K562 (cell line): ENCODE measurements around the gene CRLF1. TPM values are rescaled to one million over a fixed set of nuclear protein-coding genes. Genes with fewer than 3 reads are reported as not detected.
A peak's percentile ranks its signal among the peaks of the same experiment; 100 is the strongest.

Source experiments
- ATAC-seq: fragments of 200-7000 bp; cut with Tn5 transposase; 3 replicates; pipeline ENCODE4 v1.9.1; 2020; ENCODE audit warnings: moderate library complexity
- BruUV-seq: library from RNA; stranded (reverse); fragments of 400-500 nt; replicated peaks from 2 replicates; lab custom pipeline; 2021; lab: Mats Ljungman, UMichigan
- CTCF ChIA-PET: fragments of 300-600 bp; formaldehyde crosslinking; extraction: SDS; loops from one replicate; lab custom pipeline; 2021; ENCODE audit warnings: low intra/inter-chr PET ratio; lab: Yijun Ruan, JAX
- POLR2A ChIA-PET: fragments of 300-600, 350-650 bp; sonication (Branson Sonifier 250); formaldehyde crosslinking; extraction: SDS; loops from one replicate; lab custom pipeline; 2021; ENCODE audit warnings: antibody characterized with exemption, inconsistent platforms; lab: Yijun Ruan, JAX
- DNase-seq, 4 experiments: peaks; one replicate each; pipeline versions ENCODE4 v3.0.0 to v3.0.0-alpha.2; 2011 to 2018; ENCODE audit warnings: low spot score in 3 of 4, mixed read lengths in 3 of 4; ENCODE audit errors: extremely low read depth in 1 of 4
- FAIRE-seq: peaks from 2 replicates; lab custom pipeline; 2011; peaks lifted over from hg19 to GRCh38; lab: Jason Lieb, UNC
- H2AFZ ChIP-seq: 2 replicates; pipeline ENCODE4 v1.6.0; 2011; ENCODE audit warnings: low read depth, low read length, control low read depth, inconsistent platforms
- H3K27ac ChIP-seq: fragments of 200-600 bp; 3 replicates; pipeline ENCODE4 v1.8.0; 2011; ENCODE audit warnings: low read depth, mild to moderate bottlenecking, control low read depth, inconsistent platforms, low read length, moderate library complexity, mixed read lengths; ENCODE audit errors: extremely low read depth
- H3K27me3 ChIP-seq, 2 experiments: fragments of 300-600 bp in 1 of 2; 2 replicates in 1 of 2; 3 replicates in 1 of 2; pipeline versions ENCODE4 v1.6.0 to v1.8.0; 2011; ENCODE audit warnings: inconsistent platforms in 2 of 2, low read length in 2 of 2, mild to moderate bottlenecking in 1 of 2, mixed read lengths in 1 of 2, moderate library complexity in 1 of 2; ENCODE audit not compliant: control insufficient read depth in 2 of 2, insufficient read depth in 2 of 2
- H3K36me3 ChIP-seq: fragments of 300-600 bp; 3 replicates; pipeline ENCODE4 v1.8.0; 2011; ENCODE audit warnings: mild to moderate bottlenecking, low read length, inconsistent platforms; ENCODE audit not compliant: control insufficient read depth, insufficient read depth
- H3K4me1 ChIP-seq, 2 experiments: fragments of 200-600 bp in 1 of 2; replicated peaks in 1 of 2; 2 replicates in 1 of 2; 3 replicates in 1 of 2; pipeline versions ENCODE4 v1.5.1 to v1.8.0; 2011; ENCODE audit warnings: inconsistent platforms in 2 of 2, low read length in 2 of 2, mild to moderate bottlenecking in 1 of 2, mixed read lengths in 1 of 2, moderate library complexity in 1 of 2; ENCODE audit not compliant: control insufficient read depth in 2 of 2, insufficient read depth in 2 of 2
- H3K4me2 ChIP-seq: 2 replicates; pipeline ENCODE4 v1.6.1; 2011; ENCODE audit warnings: low read length, control low read depth, inconsistent platforms, mixed read lengths; ENCODE audit not compliant: insufficient read depth
- H3K4me3 ChIP-seq: fragments of 200-600 bp; sonication (generic), shearing (Covaris generic); 2 replicates; pipeline ENCODE4 v1.5.1; 2016; ENCODE audit warnings: control low read depth, inconsistent platforms
- H3K79me2 ChIP-seq: fragments of 200-600 bp; 3 replicates; pipeline ENCODE4 v1.8.0; 2011; ENCODE audit warnings: low read length, inconsistent platforms; ENCODE audit not compliant: control insufficient read depth, insufficient read depth
- H3K9ac ChIP-seq, 2 experiments: 2 replicates each; pipeline versions ENCODE4 v1.6.0 to v1.6.1; 2011; ENCODE audit warnings: low read depth in 2 of 2, low read length in 2 of 2, control low read depth in 1 of 2, inconsistent platforms in 1 of 2, mild to moderate bottlenecking in 1 of 2, mixed read lengths in 1 of 2; ENCODE audit not compliant: insufficient read depth in 1 of 2
- H3K9me1 ChIP-seq: one replicate; pipeline ENCODE4 v1.6.0; 2011; ENCODE audit warnings: inconsistent platforms, mild to moderate bottlenecking, low read length, moderate library complexity; ENCODE audit not compliant: control insufficient read depth, insufficient read depth
- H3K9me3 ChIP-seq: replicated peaks from 2 replicates; pipeline ENCODE4 v1.5.1; 2011; ENCODE audit warnings: low read depth, low read length, inconsistent platforms; ENCODE audit not compliant: control insufficient read depth, insufficient read depth
- H4K20me1 ChIP-seq: replicated peaks from 2 replicates; pipeline ENCODE4 v1.6.1; 2011; ENCODE audit warnings: low read length, inconsistent platforms, mixed read lengths; ENCODE audit not compliant: control insufficient read depth, insufficient read depth
- ATF3 ChIP-seq, 2 experiments: fragments of 450-650 bp in 1 of 2; sonication (generic) in 1 of 2; formaldehyde crosslinking in 1 of 2; IDR thresholded peaks in 1 of 2; conservative IDR thresholded peaks in 1 of 2; 2 replicates each; pipeline versions ENCODE4 v1.6.1 to v1.8.1; 2016 to 2023; ENCODE audit warnings: mild to moderate bottlenecking in 2 of 2, moderate library complexity in 2 of 2, inconsistent platforms in 1 of 2, missing genetic modification reagents in 1 of 2
- BRD9 ChIP-seq: fragments of 450-650 bp; IDR thresholded peaks from 2 replicates; pipeline ENCODE4 v1.6.1; 2018; ENCODE audit warnings: low read depth; ENCODE audit not compliant: partially characterized antibody
- E2F4 ChIP-seq: sonication (generic); formaldehyde crosslinking; IDR thresholded peaks from 2 replicates; pipeline ENCODE4 v1.8.0; 2022; ENCODE audit warnings: mild to moderate bottlenecking, low read depth, missing genetic modification reagents
- ERF ChIP-seq: fragments of 450-650 bp; formaldehyde crosslinking; IDR thresholded peaks from 2 replicates; pipeline ENCODE4 v1.4.0; 2020; ENCODE audit warnings: mild to moderate bottlenecking, mixed read lengths
- HNRNPLL ChIP-seq: fragments of 200-400 bp; formaldehyde crosslinking; IDR thresholded peaks from 2 replicates; pipeline ENCODE4 v1.6.1; 2017; ENCODE audit warnings: low read length, low read depth, mild to moderate bottlenecking; ENCODE audit not compliant: poor library complexity, severe bottlenecking
- KDM5B ChIP-seq: fragments of 200-600 bp; sonication (generic); IDR thresholded peaks from 2 replicates; pipeline ENCODE4 v1.6.1; 2012; ENCODE audit warnings: low read depth, mild to moderate bottlenecking, moderate library complexity, low read length, control low read depth, inconsistent platforms; ENCODE audit not compliant: insufficient replicate concordance
- LCOR ChIP-seq: sonication (generic); formaldehyde crosslinking; IDR thresholded peaks from 2 replicates; pipeline ENCODE4 v1.8.0; 2022; ENCODE audit warnings: mild to moderate bottlenecking, missing genetic modification reagents
- VEZF1 ChIP-seq: fragments of 200-800 bp; sonication (Bioruptor generic); IDR thresholded peaks from 2 replicates; pipeline ENCODE4 v1.6.1; 2017; ENCODE audit warnings: missing genetic modification characterization, missing compliant biosample characterization
- ZBTB8A ChIP-seq: fragments of 450-650 bp; IDR thresholded peaks from 2 replicates; pipeline ENCODE4 v1.6.1; 2018; ENCODE audit warnings: mild to moderate bottlenecking, moderate library complexity; ENCODE audit not compliant: partially characterized antibody
- WGBS: fragments of 100-300 bp; shearing (Covaris generic); methylation state at CpG from one replicate; pipeline ENCODE4 v1.1.6; 2016; ENCODE audit warnings: low coverage, mixed read lengths; ENCODE audit not compliant: insufficient coverage; ENCODE audit errors: missing lambda C conversion rate; 5-methylcytosine and 5-hydroxymethylcytosine counted together
- in situ Hi-C: fragments of 300-500 bp; cut with MboI; formaldehyde crosslinking; loops from 4 replicates; pipeline ENCODE4 v1.15.0; 2018; ENCODE audit warnings: inconsistent platforms, mixed read lengths
- intact Hi-C: fragments of 100-400 bp; cut with micrococcal nuclease; formaldehyde crosslinking; loops from 2 replicates; pipeline ENCODE4 v1.14.2; 2022
- polyA plus RNA-seq, 8 experiments: library from polyadenylated mRNA; depleted of rRNA in 4 of 8; stranded (reverse) in 5 of 8; unstranded in 3 of 8; fragments of >200 nt; fragmentation: Nextera tagmentation in 2 of 8; fragmentation: Illumina TruSeq in 1 of 8; extraction: Ambion mirVana in 2 of 8; extraction: Trizol in 1 of 8; gene quantifications; 2 replicates each; pipeline versions ENCODE4 v1.2.1 to v1.2.3, GENCODE V29; 2011 to 2014; ENCODE audit warnings: inconsistent platforms in 1 of 8, missing spikeins in 1 of 8
- total RNA-seq, 7 experiments: library from RNA; depleted of rRNA in 6 of 7; stranded (reverse); fragments of >200 nt in 6 of 7; fragmentation: Illumina TruSeq in 2 of 7; extraction: Trizol in 2 of 7; gene quantifications; 2 replicates each; pipeline versions ENCODE4 v1.2.1 to v1.2.3, GENCODE V29; 2011 to 2021; ENCODE audit warnings: low replicate concordance in 1 of 7

The CRLF1 gene
- total and polyA plus RNA-seq, 9 of the 15 experiments (the other 6 are each of a cell fraction or from before 2014, with no cell fraction given), result 0.85 to 3.6 (median 1.7) TPM

GRCh38 chr19:18611327-18612050, 4.9 kb upstream of the CRLF1 start:
- ATAC-seq, result peak; percentile 54
- no peaks in the 10 kb centered on the region for H3K79me2 ChIP-seq
- no peak overlapping the region for H3K4me2 ChIP-seq
- no peaks in the 10 kb centered on the region for H3K9me1 ChIP-seq
- intact Hi-C loops, result no loop called here
- ChIA-PET CTCF (no interaction called here), POLR2A (interaction anchor here (1.0 to 1.2 kb wide), 2 partner anchors 20 to 308 kb away, joined by 3 read pairs; partner anchors contain the start of genes COPE and DDX49)
- DNase-seq, result peak in 3 of 4 experiments; percentile 44 to 75 (median 71)
- no peaks in the 10 kb centered on the region for H3K9me3 ChIP-seq
- no peak overlapping the region for H3K9ac ChIP-seq
- H3K27me3 ChIP-seq, result peaks cover 53 to 78% of the 10 kb centered on the region in 2 experiments
- FAIRE-seq, result no peak
- H3K4me3 ChIP-seq, result no peak overlapping the region
- H2AFZ ChIP-seq, result no peak overlapping the region
- WGBS, result 3% methylated on average over 40 of the region's 62 CpGs
- H3K4me1 ChIP-seq, result peaks cover 0 to 51% of the 10 kb centered on the region in 2 experiments; a peak in 2 of 5 replicates
- no peaks in the 10 kb centered on the region for H3K36me3 ChIP-seq
- H4K20me1 ChIP-seq, result peaks cover 26% of the 10 kb centered on the region
- no TSS peak for BruUV-seq
- in situ Hi-C loops, result no loop called here
- H3K27ac ChIP-seq, result no peak overlapping the region
- TF ChIP-seq ZBTB8A, result no peak
- TF ChIP-seq ERF, result no peak
- TF ChIP-seq E2F4, result no peak
- peak; percentile 19; the same call in 1 of the 2 replicates for TF ChIP-seq VEZF1
- TF ChIP-seq LCOR (CRISPR knock-in tag), result no peak
- no peak for TF ChIP-seq ATF3 (IDR thresholded peaks at IDR 0.05)
- TF ChIP-seq ATF3 (CRISPR knock-in tag; conservative IDR thresholded peaks at IDR 0.05), result no peak
- TF ChIP-seq BRD9, result no peak
- no peak for TF ChIP-seq KDM5B
- peak; percentile 13 for TF ChIP-seq HNRNPLL
